Pancreas (tissue), 10 donors: Measurements from ENCODE around the gene RTN4RL1. TPM values are rescaled to one million over a fixed set of nuclear protein-coding genes. Genes with fewer than 3 reads are reported as not detected.
"Not testable (repeated sequence)": the region's sequence is repeated elsewhere in the genome, so short reads cannot be mapped to it uniquely, and the experiment has no call there.

Experiments used
- ATAC-seq, 4 donors: fragments of 200-7000 bp; cut with Tn5 transposase; one replicate each; pipeline versions ENCODE4 v1.8.0 to v1.9.1; 2020; ENCODE audit warnings: mild to moderate bottlenecking in 4 of 4, moderate library complexity in 4 of 4
- DNase-seq, 6 donors: peaks; one replicate each; pipeline ENCODE4 v3.0.0-alpha.2; 2020
- FAIRE-seq: peaks from 2 replicates; lab custom pipeline; 2012; peaks lifted over from hg19 to GRCh38; lab: Jason Lieb, UNC
- H3K27ac ChIP-seq, 4 donors: fragments of 200-600 bp; sonication (generic); 1 replicate in 3 of 4; 2 replicates in 1 of 4; pipeline versions ENCODE4 v1.5.0 to v1.8.0; 2020
- H3K27me3 ChIP-seq, 4 donors: fragments of 200-600 bp; one replicate each; pipeline ENCODE4 v1.8.0; 2021
- H3K36me3 ChIP-seq, 3 donors: fragments of 200-600 bp; sonication (generic) in 1 of 3; one replicate each; pipeline versions ENCODE4 v1.5.0 to v1.8.0; 2020 to 2021
- H3K4me1 ChIP-seq, 3 donors: fragments of 200-600 bp; one replicate each; pipeline ENCODE4 v1.8.0; 2021
- H3K4me3 ChIP-seq, 4 donors: fragments of 200-600 bp; sonication (generic) in 2 of 4; one replicate each; pipeline versions ENCODE4 v1.5.0 to v1.8.0; 2020 to 2021
- H3K9me3 ChIP-seq, 4 donors: fragments of 200-600 bp; one replicate each; pipeline ENCODE4 v1.8.0; 2021
- WGBS, 2 donors: extraction: QIAGEN DNeasy Blood & Tissue Kit; methylation state at CpG; one replicate each; pipeline ENCODE4 v1.1.7; 2013; 5-methylcytosine and 5-hydroxymethylcytosine counted together
- intact Hi-C, 3 donors: fragments of 100-400 bp; cut with DNase I; formaldehyde crosslinking; loops; one replicate each; pipeline versions ENCODE4 v1.11.1 to v1.14.2; 2022
- polyA plus RNA-seq, 2 donors: library from polyadenylated mRNA; stranded (reverse); fragments of 200-250 nt; gene quantifications; one replicate each; pipeline ENCODE4 v1.2.3, GENCODE V29; 2013
- total RNA-seq, 6 donors: library from RNA; stranded (reverse); fragmentation: NEBNext Ultra II Directional in 4 of 6; extraction: Animal tissue kit (Norgen Biotek cat#: 25700) in 4 of 6; gene quantifications; one replicate each; pipeline versions ENCODE4 v1.2.1 to v1.2.4, GENCODE V29; 2021 to 2023
- TF ChIP-seq, protein P1 (sequence below), 4 donors: fragments of 200-600 bp; sonication (generic) in 3 of 4; IDR thresholded peaks; one replicate each; pipeline versions ENCODE4 v1.5.0 to v1.8.0; 2021; ENCODE audit warnings: antibody characterized with exemption in 4 of 4
- donor health status: healthy with polysubstance abuse.
- donor health status: DM: no; HTN: no; CAD: no; lungs with moderate emphysema.
- donor health status: DM: no; HTN: no; CAD: no.
- donor health status: control.
- donor health status: control.
- donor health status: Bipolar disorder and iron deficiency.
- donor health status: DM: yes; HTN: yes; CAD: no.
- donor health status: DM: no; HTN: no; CAD: no.
- donor health status: DM: no; HTN: no; CAD: no.
- donor health status: DM: yes; HTN: yes; CAD: no.

Gene RTN4RL1
- total and polyA plus RNA-seq, 8 donors = 0.93 to 3.6 (median 2.1) TPM

DNA sequence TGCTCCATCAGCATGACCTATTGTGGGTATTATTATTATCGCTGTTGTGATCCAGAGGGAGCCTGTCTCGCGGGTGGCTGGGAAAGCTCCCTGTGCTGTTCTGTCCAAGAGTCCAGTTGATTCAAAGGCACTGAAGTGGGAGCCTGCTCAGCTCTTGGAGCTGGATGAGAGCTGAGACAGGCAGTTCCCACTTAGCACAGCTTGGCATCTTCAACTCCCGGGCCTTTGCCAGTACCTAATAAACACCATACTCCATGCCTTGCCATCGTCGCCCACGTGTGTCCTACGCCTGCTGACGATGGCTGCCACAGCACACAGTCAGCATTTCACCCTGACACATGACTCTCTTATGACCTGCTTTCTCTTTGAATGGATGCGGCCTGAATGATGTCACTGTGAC is 32.6 kb downstream of the RTN4RL1 start:
- FAIRE-seq (no peak), DNase-seq (no peak), ATAC-seq (no peak)
- no peaks in the 10 kb centered on the region for H3K27me3 ChIP-seq
- H3K36me3 ChIP-seq = no peaks in the 10 kb centered on the region
- WGBS, 2 donors = 80 to 83% methylated on average over 10 of the region's 10 CpGs
- H3K27ac ChIP-seq = no peak overlapping the region
- intact Hi-C loops = no loop called here
- no peaks in the 10 kb centered on the region for H3K9me3 ChIP-seq
- no peak overlapping the region for H3K4me3 ChIP-seq
- TF ChIP-seq, protein P1, sequence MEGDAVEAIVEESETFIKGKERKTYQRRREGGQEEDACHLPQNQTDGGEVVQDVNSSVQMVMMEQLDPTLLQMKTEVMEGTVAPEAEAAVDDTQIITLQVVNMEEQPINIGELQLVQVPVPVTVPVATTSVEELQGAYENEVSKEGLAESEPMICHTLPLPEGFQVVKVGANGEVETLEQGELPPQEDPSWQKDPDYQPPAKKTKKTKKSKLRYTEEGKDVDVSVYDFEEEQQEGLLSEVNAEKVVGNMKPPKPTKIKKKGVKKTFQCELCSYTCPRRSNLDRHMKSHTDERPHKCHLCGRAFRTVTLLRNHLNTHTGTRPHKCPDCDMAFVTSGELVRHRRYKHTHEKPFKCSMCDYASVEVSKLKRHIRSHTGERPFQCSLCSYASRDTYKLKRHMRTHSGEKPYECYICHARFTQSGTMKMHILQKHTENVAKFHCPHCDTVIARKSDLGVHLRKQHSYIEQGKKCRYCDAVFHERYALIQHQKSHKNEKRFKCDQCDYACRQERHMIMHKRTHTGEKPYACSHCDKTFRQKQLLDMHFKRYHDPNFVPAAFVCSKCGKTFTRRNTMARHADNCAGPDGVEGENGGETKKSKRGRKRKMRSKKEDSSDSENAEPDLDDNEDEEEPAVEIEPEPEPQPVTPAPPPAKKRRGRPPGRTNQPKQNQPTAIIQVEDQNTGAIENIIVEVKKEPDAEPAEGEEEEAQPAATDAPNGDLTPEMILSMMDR (IDR thresholded peaks at IDR 0.05) = no peak
- H3K4me1 ChIP-seq = peaks cover 13 to 19% (median 14%) of the 10 kb centered on the region in 3 donors

DNA sequence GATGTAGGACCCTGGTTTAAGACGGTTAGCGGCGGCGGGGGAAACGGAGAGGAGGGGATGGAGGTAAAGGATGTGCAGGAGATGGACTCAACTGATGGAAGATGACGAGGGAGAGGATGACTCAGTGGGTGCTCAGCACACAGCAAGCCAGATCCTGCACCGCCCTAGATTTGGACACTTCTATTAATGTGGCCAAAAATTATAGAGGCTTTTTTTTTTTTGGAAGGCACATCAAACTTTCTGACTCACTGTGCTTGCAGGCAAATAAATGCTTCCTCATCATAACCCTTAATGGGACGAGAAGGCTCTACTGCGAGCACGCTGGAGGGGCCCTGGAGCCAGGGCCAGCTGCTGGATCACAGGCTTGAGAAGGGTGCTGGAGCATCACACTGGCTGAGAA is 36.0 kb downstream of the RTN4RL1 start:
- Histone ChIP-seq H3K27ac (no peak overlapping the region), H3K9me3 (no peaks in the 10 kb centered on the region), H3K27me3 (no peaks in the 10 kb centered on the region), H3K4me3 (no peak overlapping the region), H3K4me1 (no peaks in the 10 kb centered on the region), H3K36me3 (no peaks in the 10 kb centered on the region)
- DNase-seq (no peak), FAIRE-seq (no peak), ATAC-seq (peak in 3 of 4 donors; percentile 39 to 53 (median 46))
- TF ChIP-seq, protein P1 (IDR thresholded peaks at IDR 0.05) = no peak
- 85 to 89% methylated on average over 10 of the region's 10 CpGs for WGBS, 2 donors
- intact Hi-C loops = no loop called here

DNA sequence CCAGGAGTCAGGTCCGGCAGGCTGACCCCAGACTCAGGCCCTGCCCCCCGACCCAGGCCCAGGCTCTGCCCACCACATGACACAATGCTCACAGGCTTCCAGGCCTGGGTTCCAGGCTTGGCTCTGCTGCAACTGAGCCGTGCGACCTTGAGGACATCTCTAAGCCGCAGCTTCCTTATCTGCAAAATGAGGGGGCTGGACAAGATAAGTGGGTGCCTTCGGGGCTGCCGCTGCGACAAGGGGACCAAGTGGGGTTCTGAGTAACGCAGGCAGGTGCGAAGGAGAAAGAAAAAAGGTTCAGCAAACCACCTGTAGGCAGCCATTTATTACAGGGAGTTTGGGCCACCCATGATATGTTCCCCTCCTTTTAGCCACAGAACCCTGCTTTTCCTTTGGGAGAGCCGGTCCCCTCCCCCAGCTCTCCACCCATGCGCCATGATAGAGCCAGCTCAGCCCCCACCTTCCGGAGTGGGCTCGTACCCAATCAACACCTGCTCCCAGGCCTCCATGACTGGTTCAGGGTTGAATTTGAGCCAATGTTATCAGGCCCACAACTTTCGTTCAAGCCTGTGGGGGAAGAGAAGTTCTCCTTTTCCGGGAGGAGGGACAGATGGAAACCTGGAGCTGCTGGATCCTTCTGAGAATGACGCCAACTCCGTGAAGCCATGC is 38.2 kb downstream of the RTN4RL1 start:
- intact Hi-C loops = no loop called here
- no peaks in the 10 kb centered on the region for H3K36me3 ChIP-seq
- no peak overlapping the region for H3K4me3 ChIP-seq
- DNase-seq = peak in 1 of 6 donors; percentile 38
- TF ChIP-seq, protein P1 (IDR thresholded peaks at IDR 0.05) = no peak
- H3K27ac ChIP-seq = no peak overlapping the region
- H3K4me1 ChIP-seq = no peaks in the 10 kb centered on the region
- WGBS, 2 donors = 54 to 56% methylated on average over 18 of the region's 18 CpGs
- no peak for FAIRE-seq
- no peaks in the 10 kb centered on the region for H3K27me3 ChIP-seq
- H3K9me3 ChIP-seq = no peaks in the 10 kb centered on the region
- peak in 3 of 4 donors; percentile 65 to 75 (median 69) for ATAC-seq

DNA sequence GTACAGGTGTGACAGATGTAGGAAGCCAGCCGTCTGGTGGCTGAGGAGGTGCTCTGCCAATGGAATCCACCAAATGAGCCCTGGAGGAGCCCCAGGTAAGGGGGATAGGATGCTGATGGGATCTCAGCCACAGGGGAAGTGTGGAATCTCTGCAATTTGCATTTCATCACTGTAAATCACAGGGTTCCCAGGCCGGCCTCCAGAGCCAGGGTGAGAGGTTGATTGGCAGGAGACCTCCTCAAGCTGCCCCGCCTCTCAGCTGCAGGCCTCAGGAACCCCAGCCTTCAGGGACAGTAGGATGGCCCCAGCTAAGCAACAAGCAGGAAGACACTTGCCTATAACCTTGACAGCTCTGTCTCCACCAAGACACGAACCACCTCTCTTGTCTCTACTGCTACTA is 39.4 kb downstream of the RTN4RL1 start:
- no peaks in the 10 kb centered on the region for H3K4me1 ChIP-seq
- no peaks in the 10 kb centered on the region for H3K9me3 ChIP-seq
- FAIRE-seq (no peak), ATAC-seq (no peak), DNase-seq (no peak)
- 82 to 85% methylated on average over 4 of the region's 4 CpGs for WGBS, 2 donors
- intact Hi-C loops = no loop called here
- H3K36me3 ChIP-seq = no peaks in the 10 kb centered on the region
- TF ChIP-seq, protein P1 (IDR thresholded peaks at IDR 0.05) = no peak
- H3K27ac ChIP-seq = no peak overlapping the region
- no peaks in the 10 kb centered on the region for H3K27me3 ChIP-seq
- H3K4me3 ChIP-seq = no peak overlapping the region

DNA sequence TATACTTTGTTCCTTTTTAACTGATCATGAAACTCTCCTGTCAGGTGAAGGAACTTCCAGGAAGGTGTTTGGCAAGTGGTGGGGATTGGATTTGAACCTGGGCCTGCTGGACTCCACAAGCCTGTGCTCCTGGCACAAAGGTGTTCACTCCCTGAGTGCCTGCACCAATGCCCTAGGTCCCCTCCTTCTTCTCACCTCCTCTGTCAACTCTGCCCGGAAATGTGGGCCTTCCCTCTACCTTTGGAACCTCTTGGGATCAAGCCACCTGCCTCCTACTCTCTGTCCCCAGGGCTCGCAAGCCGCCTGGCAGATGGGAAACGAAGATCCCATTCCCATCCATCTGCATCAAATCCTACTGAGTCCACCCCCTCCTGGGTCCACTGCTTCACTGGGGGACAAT is 40.0 kb downstream of the RTN4RL1 start:
- intact Hi-C loops = no loop called here
- ATAC-seq = no peak
- H3K9me3 ChIP-seq = no peaks in the 10 kb centered on the region
- FAIRE-seq = no peak
- H3K27me3 ChIP-seq = no peaks in the 10 kb centered on the region
- H3K4me3 ChIP-seq = no peak overlapping the region
- H3K4me1 ChIP-seq = no peaks in the 10 kb centered on the region
- DNase-seq = no peak
- H3K36me3 ChIP-seq = no peaks in the 10 kb centered on the region
- no peak overlapping the region for H3K27ac ChIP-seq
- TF ChIP-seq, protein P1 (IDR thresholded peaks at IDR 0.05) = no peak
- 88 to 97% methylated on average over 4 of the region's 4 CpGs for WGBS, 2 donors

DNA sequence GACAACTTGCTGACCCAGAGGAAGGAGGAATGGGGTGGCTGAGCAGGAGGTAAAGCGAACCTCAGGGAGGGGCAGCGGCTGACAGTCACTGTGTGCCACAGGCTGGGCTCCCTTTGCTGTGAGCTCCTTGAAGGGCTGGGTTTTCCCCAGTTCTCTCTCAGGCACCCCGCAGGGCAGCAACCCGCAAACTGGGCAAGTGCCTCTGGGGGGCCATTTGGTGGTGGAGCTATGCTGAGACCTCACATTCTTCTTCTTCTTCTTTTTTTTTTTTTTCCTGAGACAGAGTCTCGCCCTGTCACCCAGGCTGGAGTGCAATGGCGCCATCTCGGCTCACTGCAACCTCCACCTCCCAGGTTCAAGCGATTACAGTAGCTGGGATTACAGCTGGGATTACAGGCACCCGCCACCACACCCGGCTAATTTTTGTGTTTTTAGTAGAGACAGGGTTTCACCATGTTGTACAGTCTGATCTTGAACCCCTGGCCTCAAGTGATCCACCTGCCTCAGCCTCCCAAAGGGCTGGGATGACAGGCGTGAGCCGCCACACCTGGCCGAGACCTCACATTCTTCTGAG is 42.3 kb downstream of the RTN4RL1 start:
- H3K4me3 ChIP-seq, H3K27ac ChIP-seq, ATAC-seq, DNase-seq, H3K27me3 ChIP-seq, intact Hi-C loops, H3K36me3 ChIP-seq, H3K9me3 ChIP-seq, H3K4me1 ChIP-seq, FAIRE-seq: not testable (repeated sequence)
- WGBS, 2 donors = 86 to 91% methylated on average over 12 to 13 of the region's 13 CpGs
